Measurements from ENCODE around the gene CNRIP1.

Gene CNRIP1

DNA sequence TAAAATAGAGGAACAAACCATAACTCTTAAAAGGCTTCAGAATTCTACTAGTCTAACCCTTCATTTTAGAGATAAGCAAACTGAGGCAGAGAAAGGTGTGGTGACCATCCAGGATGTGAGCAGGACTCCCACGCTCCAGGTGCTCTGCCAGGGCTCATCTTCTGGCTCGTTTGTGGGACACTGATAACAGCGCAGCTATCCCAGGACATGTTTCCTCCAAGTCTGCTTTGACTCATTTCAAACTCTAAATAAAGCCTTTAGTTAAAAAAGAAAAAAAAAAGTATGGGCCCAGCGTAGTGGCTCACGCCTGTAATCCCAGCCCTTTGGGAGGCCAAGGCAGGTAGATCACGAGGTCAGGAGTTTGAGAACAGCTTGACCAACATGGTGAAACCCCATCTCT, 28.4 kb downstream of the CNRIP1 start:
- DNase-seq, result no peak

- no peak for DNase-seq
These were observed 28.8 kb downstream of the CNRIP1 start for GRCh38 chr2:68290901-68291300.

DNA sequence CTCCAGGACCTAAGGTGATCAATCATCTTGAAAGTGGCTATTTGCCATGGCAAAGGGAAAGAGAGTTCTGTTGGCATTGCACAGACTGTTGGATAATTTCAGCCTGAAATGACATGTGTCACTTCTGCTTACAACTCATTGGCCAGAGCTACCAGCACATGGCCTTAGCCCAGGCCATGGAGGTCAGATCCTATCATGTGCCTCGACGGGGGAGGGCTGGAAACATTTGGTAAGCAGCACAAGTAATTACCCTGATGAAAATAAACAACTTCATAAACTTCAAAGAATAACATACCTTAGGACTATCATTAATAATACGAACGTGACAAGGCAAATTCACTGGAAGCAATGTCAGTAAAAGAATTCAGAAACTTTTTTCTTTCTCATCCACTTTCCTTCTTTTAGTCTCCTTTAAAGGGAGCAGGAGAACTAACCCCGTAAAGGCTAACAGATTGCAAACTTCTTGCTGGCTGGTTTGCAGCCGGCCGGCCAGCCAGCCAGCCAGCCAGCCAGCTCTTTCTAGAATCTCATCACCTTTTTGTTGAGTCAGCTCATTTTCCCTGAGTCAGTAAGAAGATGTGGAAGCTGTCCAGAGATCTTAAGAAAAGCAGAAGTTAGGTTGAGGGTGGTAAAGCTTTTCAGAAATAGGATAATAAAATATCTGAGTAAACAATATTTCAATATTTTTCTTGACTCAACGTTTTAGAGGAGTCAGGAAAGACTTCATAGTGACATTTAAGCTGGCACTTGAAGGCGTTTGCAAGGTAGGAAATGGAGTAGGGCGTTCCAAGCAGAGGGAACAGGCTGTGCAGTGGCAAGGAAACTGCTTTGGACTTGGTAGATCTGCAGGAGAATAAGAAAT, 31.9 kb downstream of the CNRIP1 start:
- no peak for DNase-seq

- no peak for DNase-seq
These were observed 34.9 kb downstream of the CNRIP1 start for GRCh38 chr2:68284896-68285295.

DNA sequence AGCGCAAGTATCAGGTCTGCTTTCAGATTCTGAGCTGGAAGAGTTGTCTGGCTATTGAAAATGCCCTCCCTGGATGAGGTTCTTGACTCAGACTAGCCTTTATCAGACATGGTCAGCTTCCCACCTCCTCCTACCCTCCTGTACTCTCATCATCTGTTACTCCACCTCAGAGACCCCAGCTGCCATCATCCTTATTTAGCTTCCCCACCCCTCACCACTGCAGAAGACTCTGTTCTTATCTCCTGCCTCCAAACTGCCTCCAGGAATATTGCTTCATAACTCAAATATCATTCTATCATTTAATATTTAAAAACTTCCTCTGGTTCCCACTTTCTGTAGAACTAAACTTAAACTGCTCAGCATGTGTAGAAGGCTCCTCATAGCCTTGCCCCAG, 36.3 kb downstream of the CNRIP1 start:
- DNase-seq, result no peak

DNA sequence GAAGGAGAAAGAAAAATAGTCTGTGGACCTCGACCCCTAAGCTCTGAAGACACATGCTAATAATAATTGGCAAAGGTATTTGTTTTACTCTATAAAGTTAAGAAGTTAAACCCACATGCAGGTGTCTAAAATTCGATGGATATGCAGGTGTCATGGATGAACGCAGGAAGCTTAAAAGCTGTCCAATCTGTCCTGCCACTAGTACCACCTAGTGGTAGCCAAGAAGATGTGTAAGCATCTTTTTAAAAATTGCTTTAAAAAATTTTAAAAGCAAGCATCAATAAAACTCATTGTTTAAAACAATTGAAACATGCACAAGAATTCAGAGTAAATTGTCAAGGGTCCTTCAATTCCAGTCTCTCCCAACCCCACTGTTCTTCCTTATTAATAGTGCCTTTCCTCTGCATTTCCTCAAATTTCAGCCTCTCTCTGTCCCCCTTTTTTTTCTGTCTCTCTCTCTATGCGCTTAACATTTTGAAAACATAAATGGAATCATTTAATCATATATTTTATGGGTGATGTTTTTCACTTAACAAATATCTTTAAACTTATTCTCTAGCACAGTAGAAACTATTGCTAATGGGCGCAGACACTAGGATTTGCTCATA, 36.8 kb downstream of the CNRIP1 start:
- DNase-seq, result no peak

DNA sequence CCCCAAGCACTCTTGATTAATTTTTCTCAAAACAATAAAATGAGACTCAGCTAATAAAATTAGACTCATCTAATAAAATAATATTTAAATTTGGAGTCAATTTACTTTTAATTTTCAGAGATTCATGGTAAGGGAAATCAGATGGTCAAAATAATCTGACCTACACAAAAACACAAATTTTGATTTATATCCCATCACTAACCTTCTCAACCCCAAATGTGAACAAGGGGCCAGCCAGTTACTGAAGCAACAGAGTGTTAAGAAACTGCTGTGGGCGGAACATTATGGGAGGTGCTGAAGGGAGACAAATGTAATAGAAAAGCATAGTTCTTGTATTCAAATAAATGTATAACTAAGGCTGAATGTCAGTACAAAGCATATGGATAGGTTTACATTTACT, 39.0 kb downstream of the CNRIP1 start:
- DNase-seq, result no peak

DNA sequence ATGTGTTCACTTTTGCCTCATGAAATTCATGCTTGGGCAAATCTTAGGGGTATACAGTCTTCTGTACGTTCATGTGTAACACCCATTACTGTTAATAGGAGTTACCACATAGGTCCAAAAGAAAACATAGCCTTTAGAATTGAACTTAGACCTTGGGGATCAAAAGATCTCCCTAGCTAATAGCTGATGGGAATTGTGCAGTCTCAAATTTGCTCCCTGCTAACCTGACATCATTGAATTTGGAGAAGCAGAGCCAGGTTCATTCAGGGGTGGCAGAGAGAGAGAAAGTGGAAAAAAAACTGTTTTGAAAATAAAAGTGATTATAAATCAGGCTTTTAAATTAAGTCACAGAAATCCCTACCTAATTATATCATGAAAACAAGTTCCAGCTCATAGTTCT, 39.4 kb downstream of the CNRIP1 start:
- no peak for DNase-seq

DNA sequence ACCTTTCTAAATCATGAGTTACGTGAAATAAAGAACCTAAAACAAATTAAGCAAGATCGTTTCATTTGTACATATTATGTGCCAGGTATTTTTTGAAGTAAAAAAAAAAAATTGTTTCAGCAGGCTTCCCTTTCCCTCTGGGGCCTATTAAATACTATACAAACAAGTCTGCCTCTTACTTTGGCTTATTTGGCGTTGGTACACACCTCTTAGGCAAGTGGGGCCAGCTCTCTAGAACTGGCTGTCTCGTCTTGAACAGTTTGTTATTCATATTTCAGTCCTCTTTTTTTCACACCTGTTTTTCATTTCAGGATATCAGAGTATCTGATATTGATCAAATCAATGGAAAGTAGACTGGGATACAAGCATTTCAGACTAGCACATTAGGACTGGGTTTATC, 40.1 kb downstream of the CNRIP1 start:
- DNase-seq, result no peak

GRCh38 chr2:68278169-68278568, 41.6 kb downstream of the CNRIP1 start:
- DNase-seq, result no peak

GRCh38 chr2:68274022-68274421, 45.7 kb downstream of the CNRIP1 start:
- DNase-seq, result no peak

DNA sequence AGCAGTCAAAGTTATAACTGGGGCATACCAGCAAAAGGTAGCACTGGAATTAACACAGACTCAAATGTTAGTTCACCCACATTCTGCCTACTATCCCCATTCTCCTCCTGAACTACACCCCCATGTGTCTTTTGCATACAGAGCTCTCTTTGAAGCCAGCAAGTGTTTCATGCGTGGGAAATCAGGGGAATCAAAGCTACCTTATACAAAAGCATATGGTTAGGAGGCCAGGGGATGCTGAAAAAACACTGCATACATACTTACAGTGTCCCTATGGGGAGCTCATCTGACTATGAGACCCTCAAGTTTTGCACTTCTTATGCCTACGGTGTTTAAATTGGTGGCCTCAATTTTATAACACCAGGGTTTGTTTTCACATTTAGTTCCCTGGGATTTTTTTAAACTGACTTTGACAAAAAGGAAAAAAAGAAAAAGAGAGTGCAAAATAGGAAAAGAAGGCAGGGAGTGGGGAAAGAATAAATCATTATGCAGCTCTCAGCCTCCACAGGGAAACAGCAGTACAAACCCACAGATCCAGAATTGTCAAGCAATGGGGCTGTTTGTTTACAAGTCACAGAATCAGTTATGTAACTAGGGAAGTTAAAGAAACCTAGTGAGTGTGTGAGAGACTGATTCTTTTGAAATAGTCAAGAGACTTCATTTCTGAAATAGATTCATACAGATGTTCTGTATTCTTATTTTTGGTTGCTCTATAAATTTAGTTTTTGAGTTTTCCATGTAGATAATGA, 47.3 kb downstream of the CNRIP1 start:
- DNase-seq, result no peak

- DNase-seq, result no peak
These were observed 53.1 kb downstream of the CNRIP1 start for GRCh38 chr2:68266655-68267054.

DNA sequence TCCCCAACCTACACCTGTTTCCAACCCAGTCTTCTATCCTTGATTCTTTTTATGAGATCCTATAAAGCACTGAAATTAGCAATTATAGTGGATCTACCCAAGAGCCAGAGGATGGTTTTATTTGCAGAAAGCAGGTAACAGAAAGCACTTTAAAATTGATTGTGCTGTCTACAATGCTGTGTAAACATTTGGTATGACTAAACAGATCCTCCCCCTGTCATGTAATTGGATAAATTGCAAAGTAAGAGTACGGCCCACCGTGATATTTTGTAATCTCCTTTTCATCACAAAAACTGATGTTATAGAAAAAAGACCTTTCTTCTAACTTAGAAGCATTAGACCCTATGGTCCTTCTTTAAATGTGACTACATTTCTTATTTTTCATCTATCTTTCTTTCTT, 56.1 kb downstream of the CNRIP1 start:
- DNase-seq, result no peak

DNA sequence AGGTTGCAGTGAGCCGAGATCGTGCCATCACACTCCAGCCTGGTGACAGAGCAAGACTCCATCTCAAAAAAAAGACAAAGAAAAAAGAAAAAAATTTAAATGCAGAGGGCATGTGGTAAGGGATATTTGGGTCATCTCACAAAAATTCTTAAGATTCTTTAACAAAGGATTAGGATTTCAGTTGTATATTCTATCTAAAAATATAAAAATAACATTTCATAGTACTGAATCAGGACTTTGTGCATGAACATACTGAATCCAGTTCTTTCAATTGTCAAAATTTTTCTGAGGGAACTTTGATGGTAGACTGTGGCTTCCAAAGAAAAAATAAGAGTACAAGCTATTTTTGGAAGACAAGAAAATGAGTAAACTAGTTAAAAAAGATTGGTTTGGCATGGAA, 60.9 kb downstream of the CNRIP1 start:
- DNase-seq, result no peak

- DNase-seq, result no peak
These were observed 63.7 kb downstream of the CNRIP1 start for GRCh38 chr2:68256093-68256450.

GRCh38 chr2:68253219-68254068, 66.3 kb downstream of the CNRIP1 start:
- DNase-seq, result peak; percentile 15 to 54

- DNase-seq, result peak; percentile 94 to 95
These were observed 67.1 kb downstream of the CNRIP1 start, which contains the start of gene PPP3R1 for GRCh38 chr2:68252400-68253218. TSS of gene PPP3R1 (minus strand) at chr2:68252532. CDS start at chr2:68252127, 405 bp downstream.

DNA sequence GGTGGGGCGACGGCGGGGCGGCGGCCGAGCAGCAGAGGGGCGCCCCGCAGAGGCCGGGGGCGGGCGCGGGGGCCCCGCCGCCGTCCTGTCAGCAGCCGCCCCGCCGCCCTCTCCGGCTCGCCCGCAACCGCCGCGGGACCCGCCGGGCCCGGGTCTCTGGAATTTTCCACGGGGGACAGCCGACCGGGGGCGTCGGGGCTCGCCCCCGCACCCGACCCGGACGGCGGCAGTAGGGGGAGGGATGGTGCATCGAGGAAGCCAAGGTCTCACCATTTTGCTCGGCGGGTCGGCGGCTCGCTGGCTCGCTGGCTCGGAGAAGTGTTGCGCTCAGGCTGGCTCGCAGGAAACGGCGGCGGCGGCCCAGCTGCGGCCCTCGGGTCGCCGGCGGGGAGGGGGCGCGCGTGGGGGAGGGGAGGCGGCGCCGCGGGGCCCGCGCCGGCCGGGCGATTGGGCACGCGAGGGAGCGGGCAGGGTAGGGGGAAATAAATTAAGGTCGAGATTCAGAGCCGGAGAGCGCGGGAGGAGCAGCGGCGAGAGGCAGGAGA, 67.8 kb downstream of the CNRIP1 start:
- DNase-seq, result peak; percentile 48 to 50

GRCh38 chr2:68251187-68251854, 68.4 kb downstream of the CNRIP1 start:
- peak; percentile 71 to 73 for DNase-seq

GRCh38 chr2:68250652-68251186, 69.0 kb downstream of the CNRIP1 start:
- no peak for DNase-seq
